ENCODE measurements around the gene IFT22. TPM values are rescaled to one million over a fixed set of nuclear protein-coding genes. Genes with fewer than 3 reads are reported as not detected.

The IFT22 gene
- polyA plus RNA-seq, 2 of the 4 experiments (the other 2 are of a cell fraction) = 50.5 to 58.4 TPM

GRCh38 chr7:101278461-101279292 is 42.9 kb downstream of the IFT22 start:
- TF ChIP-seq RARB (CRISPR knock-in tag; IDR thresholded peaks at IDR 0.05) (no peak), CHD2 (IDR thresholded peaks at IDR 0.05; ENCODE audit: low read length, partially characterized antibody) (no peak), POLR2AphosphoS2 (conservative IDR thresholded peaks at IDR 0.05; ENCODE audit: low read length) (no peak), HEYL (CRISPR knock-in tag; IDR thresholded peaks at IDR 0.05) (no peak), RCOR1 (IDR thresholded peaks at IDR 0.05; ENCODE audit: low read depth, low read length) (no peak), BHLHE40 (IDR thresholded peaks at IDR 0.05; ENCODE audit: low read depth, low read length) (no peak), KDM1A (IDR thresholded peaks at IDR 0.05; ENCODE audit: low read depth) (no peak), HMGXB4 (CRISPR knock-in tag; IDR thresholded peaks at IDR 0.05; ENCODE audit: borderline replicate concordance) (no peak), HES2 (IDR thresholded peaks at IDR 0.05) (no peak), JUNB (IDR thresholded peaks at IDR 0.05) (no peak), CTCF (IDR thresholded peaks at IDR 0.05) (no peak), ZFP36 (IDR thresholded peaks at IDR 0.05; ENCODE audit: borderline replicate concordance, partially characterized antibody) (no peak), ELK1 (IDR thresholded peaks at IDR 0.05; ENCODE audit: low read depth, low read length) (no peak)
- H3K9me3 ChIP-seq = no peaks in the 10 kb centered on the region
- DNase-seq (ENCODE audit: low read depth in 1 of 2, low spot score in 1 of 2) (no peak), ATAC-seq (no peak), FAIRE-seq (no peak)
- 49% methylated on average over 24 of the region's 24 CpGs for WGBS (ENCODE audit: missing lambda C conversion rate)
- no peak overlapping the region for H3K4me2 ChIP-seq
- ChIA-PET CTCF (interaction anchor here (0.9 to 1.4 kb wide), 7 partner anchors 9 to 134 kb away, joined by 3 to 9 read pairs (median 3); no protein-coding TSS in a partner anchor), POLR2A (no interaction called here)
- H3K4me1 ChIP-seq = 0 out of 3 replicates have a peak, but pooled peaks cover 2% of the 10 kb centered on the region
- no peak overlapping the region for H3K27ac ChIP-seq
- no peak overlapping the region for H3K4me3 ChIP-seq

GRCh38 chr7:101277155-101277554 is 44.5 kb downstream of the IFT22 start:
- 60% methylated on average over 9 of the region's 9 CpGs for WGBS (ENCODE audit: missing lambda C conversion rate)
- FAIRE-seq (no peak), DNase-seq (ENCODE audit: low read depth in 1 of 2, low spot score in 1 of 2) (no peak), ATAC-seq (no peak)
- ChIA-PET CTCF (interaction anchor here (1.1 to 2.6 kb wide), 3 partner anchors 14 to 33 kb away, joined by 4 to 9 read pairs (median 4); partner anchors contain the start of gene FIS1), POLR2A (no interaction called here)
- no peak overlapping the region for H3K4me3 ChIP-seq
- no peaks in the 10 kb centered on the region for H3K9me3 ChIP-seq
- no peak overlapping the region for H3K4me2 ChIP-seq
- TF ChIP-seq HMGXB4 (CRISPR knock-in tag; IDR thresholded peaks at IDR 0.05; ENCODE audit: borderline replicate concordance) = no peak
- no peak for TF ChIP-seq HES2 (IDR thresholded peaks at IDR 0.05)
- TF ChIP-seq ZC3H11A (IDR thresholded peaks at IDR 0.05) = no peak
- no peak for TF ChIP-seq SMC3 (IDR thresholded peaks at IDR 0.05)
- no peak overlapping the region for H3K27ac ChIP-seq
- H3K4me1 ChIP-seq = no peaks in the 10 kb centered on the region

Measured in A549 (cell line).